MG63 (cell line): ENCODE measurements around the gene ARL10. TPM values are rescaled to one million over a fixed set of nuclear protein-coding genes. Genes with fewer than 3 reads are reported as not detected.

Experiments
- DNase-seq: peaks from one replicate; pipeline ENCODE4 v3.0.0-alpha.2; 2020
- H3K27me3 ChIP-seq: fragments of 250-450 bp; sonication (Bioruptor Pico); 2 replicates; pipeline ENCODE4 v1.5.1; 2020; ENCODE audit warnings: mild to moderate bottlenecking, moderate library complexity
- H3K36me3 ChIP-seq: fragments of 250-450 bp; sonication (Bioruptor Pico); 2 replicates; pipeline ENCODE4 v1.5.1; 2020; ENCODE audit warnings: mild to moderate bottlenecking, moderate library complexity
- H3K4me3 ChIP-seq: fragments of 250-450 bp; sonication (Bioruptor Pico); 2 replicates; pipeline ENCODE4 v1.5.1; 2020; ENCODE audit warnings: mild to moderate bottlenecking, moderate library complexity
- H3K9me3 ChIP-seq: fragments of 250-450 bp; sonication (Bioruptor Pico); 2 replicates; pipeline ENCODE4 v1.5.1; 2020; ENCODE audit warnings: mild to moderate bottlenecking, moderate library complexity
- total RNA-seq: library from RNA; depleted of rRNA; stranded (reverse); fragments of >200 nt; shearing (Covaris generic); gene quantifications from 2 replicates; pipeline ENCODE4 v1.2.3, GENCODE V29; 2014; ENCODE audit warnings: low replicate concordance; rRNA removed

The ARL10 gene, protein sequence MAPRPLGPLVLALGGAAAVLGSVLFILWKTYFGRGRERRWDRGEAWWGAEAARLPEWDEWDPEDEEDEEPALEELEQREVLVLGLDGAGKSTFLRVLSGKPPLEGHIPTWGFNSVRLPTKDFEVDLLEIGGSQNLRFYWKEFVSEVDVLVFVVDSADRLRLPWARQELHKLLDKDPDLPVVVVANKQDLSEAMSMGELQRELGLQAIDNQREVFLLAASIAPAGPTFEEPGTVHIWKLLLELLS
- 0.20 and 0.33 TPM in 2 replicates for total RNA-seq

- H3K36me3 ChIP-seq = peaks cover 4% of the 10 kb centered on the region; the same call in 1 of the 2 replicates
- peak within 1 kb of the TSS; percentile 41 for H3K4me3 ChIP-seq
- peak; percentile 28 for DNase-seq
- H3K9me3 ChIP-seq = no peaks in the 10 kb centered on the region
- peaks cover 6% of the 10 kb centered on the region for H3K27me3 ChIP-seq
Observed at GRCh38 chr5:176365351-176366231, at the start of gene ARL10. Gene ARL10, plus strand, starts transcription at chr5:176365487. Its CDS starts 77 bp downstream, at chr5:176365564.

- DNase-seq = no peak
- H3K9me3 ChIP-seq = no peaks in the 10 kb centered on the region
- H3K27me3 ChIP-seq = no peaks in the 10 kb centered on the region
- H3K4me3 ChIP-seq = no peak overlapping the region
- peaks cover 54% of the 10 kb centered on the region for H3K36me3 ChIP-seq
Observed at GRCh38 chr5:176317534-176318374, 47.5 kb upstream of the ARL10 start.

DNA sequence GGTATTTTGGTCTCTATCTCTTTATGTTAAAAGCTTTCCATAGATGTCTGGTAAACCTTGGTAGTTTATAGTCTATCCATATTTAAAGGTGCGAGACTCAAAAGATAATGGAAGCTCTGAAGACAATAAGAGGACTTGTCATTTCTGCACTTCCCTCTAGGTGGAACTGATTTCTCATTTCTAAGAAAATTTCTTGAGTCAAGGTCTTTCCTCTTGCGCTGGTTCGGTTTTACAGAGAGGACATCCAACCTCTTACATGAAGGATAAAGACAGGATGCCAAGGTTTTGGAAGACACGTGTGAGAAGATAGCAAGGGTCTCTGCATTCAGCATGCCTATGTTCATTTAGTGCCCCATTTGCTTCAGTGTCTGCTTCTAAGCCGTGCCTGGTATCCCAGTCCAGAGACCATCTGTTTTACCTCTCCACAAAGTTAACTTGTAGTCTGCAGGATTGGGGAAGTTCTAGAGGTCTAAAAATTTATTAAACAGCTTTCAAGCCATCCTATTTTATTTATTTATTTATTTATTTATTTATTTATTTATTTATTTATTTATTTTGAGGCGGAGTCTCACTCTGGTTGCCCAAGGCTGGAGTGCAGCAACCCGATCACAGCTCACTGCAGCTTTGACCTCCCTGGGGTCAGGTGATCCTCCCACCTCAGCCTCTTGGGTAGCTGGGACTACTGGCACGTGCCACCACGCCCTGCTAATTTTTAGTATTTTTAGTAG, 45.3 kb upstream of the ARL10 start:
- no peak overlapping the region for H3K4me3 ChIP-seq
- H3K9me3 ChIP-seq = no peaks in the 10 kb centered on the region
- H3K27me3 ChIP-seq = no peaks in the 10 kb centered on the region
- DNase-seq = no peak
- peaks cover 60% of the 10 kb centered on the region for H3K36me3 ChIP-seq

DNA sequence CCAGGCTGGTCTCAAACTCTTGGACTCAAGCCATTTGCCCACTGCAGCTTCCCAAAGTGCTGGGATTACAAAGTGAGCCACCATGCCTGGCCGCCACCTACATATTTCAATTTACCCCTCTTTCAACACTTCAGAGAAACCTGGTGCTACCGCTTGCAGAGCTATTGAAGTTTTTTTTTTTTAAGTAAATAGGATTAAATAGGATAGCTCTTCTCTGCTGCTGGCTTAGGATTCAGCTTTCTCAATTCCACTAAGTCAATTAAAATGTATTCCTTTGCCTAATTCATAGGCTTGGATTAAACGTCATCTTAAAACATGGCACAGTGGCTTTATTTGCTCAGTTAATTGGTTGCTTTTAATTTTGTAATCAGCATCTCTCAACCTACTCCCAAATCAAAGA, 44.7 kb upstream of the ARL10 start:
- H3K4me3 ChIP-seq = no peak overlapping the region
- H3K27me3 ChIP-seq = no peaks in the 10 kb centered on the region
- no peak for DNase-seq
- H3K9me3 ChIP-seq = no peaks in the 10 kb centered on the region
- H3K36me3 ChIP-seq = peaks cover 60% of the 10 kb centered on the region

DNA sequence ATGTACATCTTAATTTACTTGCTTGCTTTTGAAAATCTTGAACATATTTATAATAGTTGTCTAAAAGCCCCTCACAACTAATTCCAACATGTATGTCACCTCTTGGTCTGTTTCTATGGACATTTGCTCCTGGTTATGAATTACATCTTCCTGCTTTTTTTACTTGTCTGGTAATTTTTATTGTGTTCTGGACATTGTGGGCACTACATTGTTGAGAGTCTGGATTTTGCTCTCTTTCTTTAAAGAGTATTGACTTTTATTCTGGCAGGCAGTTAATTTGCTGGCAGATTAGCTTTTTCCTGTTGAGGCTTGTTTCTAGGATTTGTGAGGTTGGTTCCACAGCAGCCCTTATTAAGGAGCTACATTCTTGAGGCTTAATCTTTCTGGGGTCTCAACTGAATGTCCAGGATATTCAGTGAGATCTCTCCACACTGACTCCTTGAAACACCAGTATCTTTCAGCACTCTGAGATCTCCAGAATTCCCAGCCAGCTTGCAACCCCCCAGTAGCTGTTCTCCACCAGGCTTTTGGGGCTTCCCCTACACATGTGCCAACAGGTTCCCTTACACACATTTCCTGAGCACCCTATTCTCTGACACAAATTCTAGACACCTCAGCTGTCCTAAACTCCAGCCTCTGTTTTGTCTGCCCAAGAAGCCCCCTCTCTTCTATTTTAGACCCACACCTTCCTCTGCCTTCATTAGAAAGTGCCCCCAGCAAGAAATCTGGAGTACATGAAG, 31.1 kb upstream of the ARL10 start:
- Histone ChIP-seq H3K36me3 (peaks cover 29% of the 10 kb centered on the region), H3K4me3 (no peak overlapping the region), H3K9me3 (no peaks in the 10 kb centered on the region), H3K27me3 (no peaks in the 10 kb centered on the region)
- DNase-seq = no peak

DNA sequence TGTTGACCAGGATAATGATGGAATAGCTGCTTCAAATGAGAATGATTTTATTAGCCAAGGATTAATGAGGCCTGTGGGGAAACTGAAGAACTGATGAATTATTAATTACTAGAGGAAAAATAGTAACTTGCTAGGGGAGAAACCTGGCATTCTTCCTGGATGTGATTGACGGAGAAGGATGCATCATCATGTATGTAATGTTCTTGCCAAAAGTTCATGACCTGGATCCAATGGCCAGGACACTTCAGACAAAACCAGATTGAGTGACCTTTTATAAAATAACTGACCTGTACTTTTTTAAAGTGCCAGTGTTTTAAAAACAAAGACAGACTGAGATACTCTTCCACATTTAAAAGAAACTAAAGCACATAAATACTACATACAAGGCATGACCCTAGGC, 27.4 kb upstream of the ARL10 start:
- H3K27me3 ChIP-seq = no peaks in the 10 kb centered on the region
- no peak for DNase-seq
- peaks cover 31% of the 10 kb centered on the region for H3K36me3 ChIP-seq
- H3K9me3 ChIP-seq = no peaks in the 10 kb centered on the region
- no peak overlapping the region for H3K4me3 ChIP-seq

GRCh38 chr5:176339304-176339703, 26.0 kb upstream of the ARL10 start:
- Histone ChIP-seq H3K9me3 (no peaks in the 10 kb centered on the region), H3K4me3 (no peak overlapping the region), H3K27me3 (no peaks in the 10 kb centered on the region), H3K36me3 (peaks cover 38% of the 10 kb centered on the region)
- DNase-seq = no peak

- Histone ChIP-seq H3K4me3 (no peak overlapping the region), H3K36me3 (peaks cover 59% of the 10 kb centered on the region), H3K9me3 (no peaks in the 10 kb centered on the region), H3K27me3 (no peaks in the 10 kb centered on the region)
- DNase-seq = no peak
Observed at GRCh38 chr5:176341325-176342157, 23.7 kb upstream of the ARL10 start.

GRCh38 chr5:176342158-176342483, 23.2 kb upstream of the ARL10 start:
- Histone ChIP-seq H3K36me3 (peaks cover 59% of the 10 kb centered on the region), H3K4me3 (no peak overlapping the region), H3K27me3 (no peaks in the 10 kb centered on the region), H3K9me3 (no peaks in the 10 kb centered on the region)
- DNase-seq = no peak

DNA sequence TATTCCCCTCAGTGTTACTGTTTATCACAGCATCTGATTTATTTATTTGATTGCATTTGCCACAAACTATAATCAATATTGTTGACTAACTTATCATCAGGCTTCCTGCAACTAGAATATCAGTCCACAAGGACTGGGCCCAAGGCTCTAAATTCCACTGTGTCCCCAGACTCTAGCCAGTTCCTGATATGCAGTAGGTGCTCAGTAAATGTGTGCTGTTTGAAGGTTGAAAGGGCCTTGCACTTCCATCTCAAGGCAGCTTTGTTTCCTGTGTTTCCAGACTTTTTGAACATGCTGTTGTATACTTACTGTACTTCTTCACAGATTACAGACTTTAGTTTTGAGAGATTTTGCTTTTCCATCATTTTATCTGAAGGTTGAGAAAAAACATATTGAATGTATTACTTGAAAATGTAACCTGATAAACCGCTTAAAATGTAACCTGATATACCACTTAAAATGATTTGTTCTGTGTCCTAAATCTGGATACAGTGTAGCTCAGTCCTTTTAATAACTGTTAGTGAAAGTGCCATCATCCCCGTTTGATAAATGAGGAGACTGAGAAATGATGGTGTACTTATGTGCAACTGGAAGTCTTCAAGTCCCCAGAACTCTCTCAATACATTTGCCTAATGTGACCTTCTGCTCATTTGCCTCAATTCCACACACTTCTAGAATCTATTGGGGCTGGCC, 22.4 kb upstream of the ARL10 start:
- Histone ChIP-seq H3K4me3 (no peak overlapping the region), H3K9me3 (no peaks in the 10 kb centered on the region), H3K36me3 (peaks cover 59% of the 10 kb centered on the region), H3K27me3 (no peaks in the 10 kb centered on the region)
- DNase-seq = no peak

DNA sequence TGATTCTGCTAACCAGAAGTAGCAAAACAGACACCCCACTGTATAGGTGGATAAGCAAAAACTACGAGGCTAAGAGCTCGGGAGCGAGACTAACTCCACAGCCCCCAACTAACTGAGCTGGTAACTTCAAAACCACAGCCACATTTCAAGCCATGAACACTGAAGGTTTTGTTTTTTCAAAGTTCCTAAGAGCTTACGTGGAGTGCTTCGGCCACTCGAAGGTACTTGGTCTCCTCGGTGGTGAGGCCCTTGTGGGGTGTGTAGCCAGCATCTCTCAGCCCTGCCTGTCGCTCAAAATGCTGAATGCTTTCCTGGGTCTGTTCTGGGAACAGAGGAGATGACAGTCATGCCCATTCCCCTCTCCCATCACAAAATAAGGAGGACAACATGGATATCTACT, 14.9 kb upstream of the ARL10 start:
- H3K9me3 ChIP-seq = no peaks in the 10 kb centered on the region
- H3K4me3 ChIP-seq = no peak overlapping the region
- DNase-seq = no peak
- H3K27me3 ChIP-seq = no peaks in the 10 kb centered on the region
- H3K36me3 ChIP-seq = peaks cover 97% of the 10 kb centered on the region

DNA sequence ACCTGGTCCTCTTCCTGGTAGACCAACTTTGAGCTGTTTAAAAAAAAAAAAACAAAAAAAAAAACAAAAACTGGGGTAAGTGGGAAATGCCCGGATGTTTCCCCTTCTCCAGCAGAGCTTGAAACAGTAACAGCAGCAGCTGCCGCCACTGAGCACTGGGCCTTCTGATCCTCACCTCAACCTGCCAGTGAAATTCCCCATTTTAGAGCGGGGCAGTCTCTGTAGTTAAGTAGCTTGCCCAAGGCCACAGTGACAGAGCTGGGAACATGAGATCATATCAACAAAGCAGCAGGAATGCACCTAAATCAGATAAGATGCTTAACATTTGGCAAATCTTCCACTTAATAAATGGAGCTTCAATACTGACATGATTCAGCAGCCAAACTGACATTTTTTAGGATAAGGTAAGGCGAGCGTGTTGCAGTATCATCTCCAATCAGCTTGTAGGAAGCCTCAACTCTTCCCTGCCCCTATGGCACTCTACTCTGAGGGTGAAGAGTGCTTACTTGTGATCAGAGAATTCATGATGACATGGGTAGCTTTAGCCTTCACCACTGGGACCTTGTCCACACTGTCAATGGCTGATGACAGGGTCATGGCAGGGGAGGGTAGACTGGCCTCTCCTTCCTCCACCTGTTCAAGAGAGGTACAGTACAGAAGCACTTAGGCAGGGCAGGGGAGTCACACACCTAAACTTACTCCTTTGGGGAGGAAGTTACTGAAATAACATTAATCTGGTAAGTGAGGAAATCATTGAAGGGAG, 13.0 kb upstream of the ARL10 start:
- H3K36me3 ChIP-seq = peaks cover 95% of the 10 kb centered on the region
- no peak overlapping the region for H3K4me3 ChIP-seq
- no peaks in the 10 kb centered on the region for H3K27me3 ChIP-seq
- no peaks in the 10 kb centered on the region for H3K9me3 ChIP-seq
- no peak for DNase-seq

GRCh38 chr5:176353533-176353932, 11.8 kb upstream of the ARL10 start:
- Histone ChIP-seq H3K27me3 (no peaks in the 10 kb centered on the region), H3K36me3 (peaks cover 95% of the 10 kb centered on the region), H3K4me3 (no peak overlapping the region), H3K9me3 (no peaks in the 10 kb centered on the region)
- no peak for DNase-seq
